HG02571 (cell line): ENCODE results near the gene VWA5B2.

Source experiments
- ATAC-seq: cut with Tn5 transposase; IDR thresholded peaks from one replicate; pipeline ENCODE4 v1.9.1; 2021; ENCODE audit warnings: mild to moderate bottlenecking, moderate library complexity; ENCODE audit not compliant: unreplicated experiment

VWA5B2 gene

GRCh38 chr3:184222521-184222920 lies 6.9 kb upstream of the VWA5B2 start:
- no peak for ATAC-seq

DNA sequence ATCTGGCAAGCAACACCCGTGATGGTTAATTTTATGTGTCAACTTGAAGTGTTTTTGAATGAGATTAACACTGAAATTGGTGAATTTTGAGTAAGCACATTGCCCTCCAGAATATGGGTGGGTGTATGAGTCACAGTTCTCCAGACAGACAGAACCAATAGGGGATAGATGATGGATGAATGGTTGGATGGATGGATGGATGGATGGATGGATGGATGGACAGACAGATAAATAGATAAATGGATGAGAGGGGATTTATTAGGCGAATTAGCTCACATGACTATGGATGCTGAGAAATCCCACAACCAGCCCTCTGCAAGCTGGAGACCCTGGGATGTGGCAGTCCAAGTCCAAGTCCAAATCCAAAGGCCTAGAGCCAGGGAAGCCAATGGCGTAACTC lies 5.4 kb upstream of the VWA5B2 start:
- no peak for ATAC-seq

DNA sequence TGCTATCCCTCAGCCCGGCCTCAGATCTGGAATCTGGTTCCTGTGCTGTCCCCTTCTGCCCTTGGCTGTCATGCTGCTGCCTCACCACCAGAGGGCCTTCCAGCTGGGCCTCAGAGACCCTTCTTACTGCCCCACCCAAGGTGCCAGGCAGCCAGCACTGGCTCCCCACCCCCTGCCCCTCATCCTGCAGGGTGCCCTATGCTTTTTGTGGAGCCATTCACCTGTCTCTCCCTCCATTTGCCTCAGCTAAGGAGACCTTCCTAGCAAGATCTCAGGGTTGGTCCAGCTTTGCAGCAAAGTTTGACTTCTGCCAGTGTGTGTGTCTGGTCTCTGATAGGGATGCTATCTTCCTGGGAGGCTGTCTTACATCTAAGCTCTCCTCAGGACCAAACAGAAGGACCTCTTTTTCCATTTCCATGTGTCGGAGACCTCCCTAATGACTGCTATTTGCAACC lies 1.9 kb upstream of the VWA5B2 start:
- ATAC-seq = no peak

- ATAC-seq = no peak
Observed at GRCh38 chr3:184228376-184229137, 828 bp upstream of the VWA5B2 start.

DNA sequence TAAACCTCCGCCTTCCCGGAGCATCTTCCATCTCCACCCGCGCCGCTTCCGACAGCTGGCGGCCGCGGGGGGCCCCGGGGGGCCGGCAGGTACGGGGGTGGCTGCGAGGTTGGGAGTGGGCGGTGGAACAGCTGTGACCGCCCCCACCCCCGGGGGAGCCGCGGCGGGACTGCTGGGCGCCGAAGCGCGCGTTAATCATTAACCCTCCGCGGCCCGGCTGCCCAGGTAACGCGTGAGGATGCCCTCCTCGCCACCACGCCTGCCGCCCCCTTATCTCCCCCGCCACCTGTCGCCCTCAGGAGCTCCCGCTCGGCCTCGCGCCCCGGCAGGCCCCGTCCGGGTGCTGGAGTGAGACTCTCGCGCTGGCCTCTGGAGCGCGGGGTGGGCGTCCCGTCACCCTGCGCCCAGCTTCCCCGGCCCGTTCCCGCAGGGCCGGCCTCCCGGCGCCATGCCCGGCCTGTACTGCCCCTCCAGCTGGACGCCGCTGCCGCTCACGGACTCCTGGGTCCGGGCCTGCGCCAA lies 757 bp downstream of the VWA5B2 start:
- ATAC-seq = no peak

DNA sequence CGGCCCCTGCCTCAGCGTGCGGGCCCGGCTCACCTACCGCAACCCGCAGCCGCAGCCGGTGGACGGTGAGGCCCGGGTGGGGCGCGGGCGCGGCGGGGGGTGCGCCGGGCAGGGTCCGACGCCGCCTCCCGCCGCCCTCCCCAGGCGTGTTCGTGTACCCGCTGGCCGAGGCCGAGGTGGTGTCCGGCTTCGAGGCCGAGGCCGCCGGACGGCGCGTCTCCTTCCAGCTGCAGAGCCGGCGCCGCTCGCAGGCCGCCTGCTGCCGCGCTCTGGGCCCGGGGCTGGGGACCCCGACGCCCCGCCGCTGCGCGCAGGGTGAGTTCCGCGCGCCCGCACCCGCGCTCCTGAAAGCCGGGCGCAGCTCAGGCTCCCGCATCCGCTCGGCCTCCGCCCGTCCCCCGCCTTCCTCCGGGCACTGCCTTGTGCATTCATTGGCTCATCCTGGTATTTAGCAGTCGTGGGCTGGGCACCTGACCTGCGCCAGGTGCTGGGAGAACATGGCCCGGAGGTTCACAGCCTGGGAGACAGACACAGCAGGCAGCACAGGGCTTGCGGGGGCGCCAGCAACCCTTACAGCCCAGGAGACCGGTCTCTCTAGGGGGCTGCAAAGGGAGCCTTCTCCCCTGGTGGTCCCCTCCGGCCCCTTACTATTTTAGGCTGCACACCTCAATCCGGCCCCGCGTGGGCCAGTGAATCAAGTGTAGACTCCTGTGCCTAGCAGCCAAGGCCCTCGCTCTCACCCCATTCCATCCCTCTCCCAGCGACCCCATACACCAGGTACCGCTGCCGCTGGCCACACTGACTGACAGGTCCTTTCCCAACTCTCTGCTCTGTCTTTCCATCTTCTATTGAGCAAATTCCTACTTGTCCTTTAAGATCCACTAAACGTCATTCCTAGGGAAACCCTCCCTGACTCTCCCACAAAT lies 1.5 kb downstream of the VWA5B2 start:
- ATAC-seq = no peak

DNA sequence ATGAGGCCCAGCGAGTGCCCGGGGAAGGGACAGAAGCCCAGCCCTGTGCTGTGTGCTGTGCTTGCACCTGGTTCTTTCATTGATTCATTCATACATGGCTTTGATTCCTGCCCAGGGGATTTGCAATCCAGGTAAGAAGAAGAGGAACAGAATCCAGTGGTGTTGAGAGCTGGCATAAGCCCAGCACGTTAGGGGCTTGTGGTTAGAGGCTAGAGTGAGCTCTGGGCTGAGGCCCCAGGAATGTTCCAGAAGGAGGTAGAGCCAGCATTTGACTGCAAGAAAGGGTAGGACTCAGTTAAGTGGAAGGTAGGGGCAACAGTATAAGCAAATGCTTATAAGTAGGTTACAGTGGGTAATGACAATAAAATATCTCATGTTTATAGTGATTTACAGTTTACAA lies 2.3 kb downstream of the VWA5B2 start:
- ATAC-seq = no peak

GRCh38 chr3:184233127-184233843 lies 3.9 kb downstream of the VWA5B2 start:
- no peak for ATAC-seq

DNA sequence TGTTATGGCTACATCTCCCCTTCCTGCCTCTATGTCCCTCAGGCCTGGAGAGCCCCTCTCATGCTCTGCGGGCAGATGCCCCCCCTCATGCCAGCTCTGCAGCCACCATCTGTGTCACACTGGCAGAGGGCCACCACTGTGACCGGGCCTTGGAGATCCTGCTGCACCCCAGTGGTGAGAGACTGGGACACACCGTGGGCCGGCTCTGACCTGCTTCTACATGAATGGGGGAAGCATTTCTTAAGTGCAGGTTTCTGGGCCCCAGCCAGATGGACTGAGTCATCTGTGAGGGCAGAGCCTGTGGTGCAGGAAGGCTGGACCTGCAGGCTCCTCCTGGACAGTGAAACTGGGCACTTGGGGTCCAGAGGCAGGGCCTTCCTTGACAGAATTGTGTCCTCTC lies 4.8 kb downstream of the VWA5B2 start:
- no peak for ATAC-seq

DNA sequence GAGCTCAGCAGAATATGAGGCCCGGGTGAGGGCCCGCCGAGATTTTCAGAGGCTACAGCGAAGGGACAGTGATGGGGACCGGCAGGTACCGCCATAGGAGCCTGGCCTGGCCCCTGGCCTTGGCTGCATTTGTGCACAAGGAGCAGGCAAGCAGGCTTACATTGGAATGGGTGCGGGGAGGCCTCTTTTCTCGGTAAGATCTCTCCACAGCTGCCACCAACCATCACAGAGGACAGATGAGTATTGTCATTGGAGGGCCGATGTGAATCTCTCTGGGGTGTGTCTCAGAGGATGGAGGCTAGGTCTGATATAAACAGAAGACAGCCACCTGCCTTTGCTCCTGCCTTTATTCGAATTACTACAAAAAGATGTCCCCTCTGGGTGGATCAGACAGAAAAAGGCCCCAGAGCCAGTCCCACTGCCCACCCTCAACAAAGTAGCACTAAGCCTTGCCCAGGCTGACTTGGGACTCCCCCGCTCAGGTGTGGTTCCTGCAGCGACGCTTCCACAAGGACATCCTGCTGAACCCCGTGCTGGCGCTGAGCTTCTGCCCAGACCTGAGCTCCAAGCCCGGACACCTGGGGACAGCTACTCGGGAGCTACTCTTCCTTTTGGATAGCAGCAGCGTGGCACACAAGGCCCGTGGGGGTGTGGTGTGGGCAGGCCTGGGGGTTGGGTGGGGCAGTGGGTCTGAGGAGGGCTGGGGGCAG lies 5.4 kb downstream of the VWA5B2 start:
- no peak for ATAC-seq

DNA sequence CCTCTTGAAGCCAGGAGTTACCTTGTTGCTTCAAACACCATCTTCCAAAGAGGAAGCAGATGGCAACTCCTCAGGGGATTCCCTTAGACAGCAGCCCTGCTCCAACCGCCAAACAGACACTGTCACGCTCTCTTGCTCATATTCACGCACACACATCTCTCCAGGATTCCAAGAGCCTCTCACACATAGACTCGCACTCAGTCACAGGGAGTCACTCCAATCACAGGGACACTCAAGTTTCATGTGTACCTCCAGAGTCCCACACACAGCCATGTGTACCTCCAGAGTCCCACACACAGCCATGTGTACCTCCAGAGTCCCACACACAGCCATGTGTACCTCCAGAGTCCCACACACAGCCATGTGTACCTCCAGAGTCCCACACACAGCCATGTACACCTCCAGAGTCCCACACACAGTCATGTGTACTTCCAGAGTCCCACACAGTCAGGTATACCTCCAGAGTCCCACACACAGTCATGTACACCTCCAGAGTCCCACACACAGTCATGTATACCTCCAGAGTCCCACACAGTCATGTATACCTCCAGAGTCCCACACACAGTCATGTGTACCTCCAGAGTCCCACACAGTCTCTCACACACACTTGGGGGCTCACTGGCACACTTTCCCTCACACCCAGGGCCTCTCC lies 6.1 kb downstream of the VWA5B2 start:
- ATAC-seq = no peak

DNA sequence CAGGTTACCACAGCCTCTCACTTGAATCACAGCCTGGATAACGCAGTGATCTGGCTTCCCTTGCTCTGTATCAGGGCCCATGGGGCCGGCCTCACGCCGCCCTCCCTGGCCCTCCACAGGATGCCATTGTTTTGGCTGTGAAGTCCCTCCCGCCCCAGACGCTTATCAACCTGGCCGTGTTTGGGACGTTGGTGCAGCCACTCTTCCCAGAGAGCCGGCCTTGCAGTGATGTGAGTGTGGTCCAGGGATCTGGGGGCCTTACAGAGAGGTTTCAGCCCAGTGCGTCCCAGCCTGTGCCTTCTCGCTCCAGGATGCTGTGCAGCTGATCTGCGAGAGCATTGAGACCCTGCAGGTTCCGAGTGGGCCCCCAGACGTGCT lies 6.6 kb downstream of the VWA5B2 start:
- ATAC-seq = no peak

DNA sequence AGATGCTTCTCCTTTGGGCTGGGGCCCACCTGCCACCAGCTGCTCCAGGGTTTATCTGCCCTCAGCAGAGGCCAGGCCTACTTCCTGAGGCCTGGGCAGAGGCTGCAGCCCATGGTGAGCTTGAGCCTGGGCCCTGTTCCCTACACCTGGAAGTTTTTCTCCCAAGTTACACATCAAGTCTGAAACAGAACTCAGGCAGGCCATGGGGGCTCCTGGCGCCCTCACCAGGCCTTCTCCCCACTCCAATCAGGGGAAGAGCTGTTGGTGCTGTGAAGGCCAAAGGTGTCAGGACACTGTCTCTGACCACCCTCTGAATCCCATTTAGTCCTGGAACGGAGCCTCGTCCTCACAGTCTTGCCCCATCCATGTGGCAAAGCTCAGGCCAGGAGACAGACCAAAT lies 7.3 kb downstream of the VWA5B2 start:
- ATAC-seq = no peak

GRCh38 chr3:184237211-184237610 lies 7.8 kb downstream of the VWA5B2 start:
- no peak for ATAC-seq

GRCh38 chr3:184237807-184238206 lies 8.4 kb downstream of the VWA5B2 start:
- ATAC-seq = no peak

- no peak for ATAC-seq
Observed at GRCh38 chr3:184238246-184238818, 8.9 kb downstream of the VWA5B2 start.

DNA sequence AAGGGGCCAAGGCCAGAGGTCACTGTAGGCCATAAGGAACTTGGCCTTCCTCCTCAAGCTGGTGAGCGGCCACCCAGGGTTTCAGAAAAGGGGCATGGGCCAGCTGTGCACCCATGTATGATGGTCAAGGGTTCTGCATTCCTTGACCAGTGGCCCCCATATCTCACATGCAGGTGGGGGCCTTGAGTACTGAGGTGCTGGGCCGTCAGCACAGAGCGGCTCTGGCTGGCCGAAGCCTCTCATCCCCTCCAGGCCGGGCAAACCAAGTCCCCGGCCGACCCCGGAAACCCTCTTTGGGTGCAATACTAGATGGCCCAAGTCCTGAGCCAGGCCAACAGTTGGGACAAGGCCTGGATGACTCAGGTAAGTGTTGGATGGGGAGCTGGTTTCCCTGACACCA lies 9.8 kb downstream of the VWA5B2 start:
- ATAC-seq = no peak

GRCh38 chr3:184239708-184240107 lies 10.3 kb downstream of the VWA5B2 start:
- ATAC-seq = no peak

DNA sequence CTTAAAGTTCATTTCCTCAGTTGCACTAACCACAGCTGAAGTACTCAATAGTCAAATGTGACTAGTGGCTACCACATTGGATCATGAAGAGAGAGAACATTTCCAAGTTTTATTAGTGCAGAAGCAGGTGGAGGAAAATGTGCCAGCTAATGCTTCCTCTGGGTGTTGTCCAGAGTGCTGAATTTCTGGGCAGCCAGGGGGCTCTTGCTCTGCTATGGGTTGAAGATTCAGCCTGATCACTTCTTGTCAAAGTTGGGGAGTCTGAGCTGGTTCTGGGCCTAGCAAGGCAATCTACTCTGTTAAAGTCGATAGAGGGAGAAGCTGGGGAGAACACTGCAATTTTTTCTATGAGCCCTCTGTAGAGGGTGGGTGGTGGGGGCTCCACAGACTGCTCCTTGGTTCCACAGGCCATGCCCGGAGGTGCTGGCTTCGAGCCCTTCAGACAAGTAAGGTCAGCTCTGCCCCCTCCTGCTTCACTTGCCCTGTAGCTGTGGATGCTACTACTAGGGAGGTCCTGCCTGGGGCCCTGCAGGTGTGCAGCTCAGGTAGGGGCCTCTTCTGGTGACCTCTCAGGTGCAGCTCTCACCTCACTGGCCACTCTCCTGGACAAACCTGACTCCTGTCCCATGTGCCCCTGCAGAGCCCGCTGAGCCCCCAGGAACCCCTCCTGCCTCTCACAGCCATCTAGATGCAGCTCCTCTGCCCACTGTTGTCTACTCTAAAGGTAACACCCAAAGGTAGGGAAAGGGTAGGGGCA lies 11.2 kb downstream of the VWA5B2 start:
- no peak for ATAC-seq
